Kasumi-1 (cell line): Measurements from ENCODE around the gene USP53.
A peak's percentile ranks its signal among the peaks of the same experiment; 100 is the strongest.
"Not testable (repeated sequence)": the region's sequence is repeated elsewhere in the genome, so short reads cannot be mapped to it uniquely, and the experiment has no call there.

Experiments used
- DNase-seq, 2 experiments: peaks; one replicate each; lab custom pipeline; 2025; lab: John Stamatoyannopoulos, UW

Gene USP53

DNA sequence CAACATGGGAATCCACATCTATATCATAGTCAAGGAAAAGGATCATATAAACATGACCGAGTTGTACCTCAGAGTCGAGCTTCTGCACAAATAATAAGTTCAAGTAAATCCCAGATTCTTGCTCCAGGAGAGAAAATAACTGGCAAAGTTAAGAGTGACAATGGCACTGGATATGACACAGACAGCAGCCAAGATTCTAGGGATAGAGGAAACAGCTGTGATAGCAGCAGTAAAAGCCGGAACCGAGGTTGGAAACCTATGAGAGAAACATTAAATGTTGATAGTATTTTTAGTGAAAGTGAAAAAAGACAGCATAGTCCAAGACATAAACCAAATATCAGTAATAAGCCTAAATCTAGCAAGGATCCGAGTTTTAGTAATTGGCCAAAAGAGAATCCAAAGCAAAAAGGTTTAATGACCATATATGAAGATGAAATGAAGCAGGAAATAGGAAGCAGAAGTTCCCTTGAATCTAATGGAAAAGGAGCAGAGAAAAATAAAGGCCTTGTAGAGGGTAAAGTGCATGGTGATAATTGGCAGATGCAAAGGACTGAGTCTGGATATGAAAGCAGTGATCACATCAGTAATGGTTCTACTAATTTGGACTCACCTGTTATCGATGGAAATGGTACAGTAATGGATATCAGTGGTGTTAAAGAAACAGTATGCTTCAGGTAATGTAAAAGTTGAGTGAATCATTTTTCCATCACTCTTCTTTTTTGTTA, 59.0 kb downstream of the USP53 start:
- DNase-seq, result no peak

DNA sequence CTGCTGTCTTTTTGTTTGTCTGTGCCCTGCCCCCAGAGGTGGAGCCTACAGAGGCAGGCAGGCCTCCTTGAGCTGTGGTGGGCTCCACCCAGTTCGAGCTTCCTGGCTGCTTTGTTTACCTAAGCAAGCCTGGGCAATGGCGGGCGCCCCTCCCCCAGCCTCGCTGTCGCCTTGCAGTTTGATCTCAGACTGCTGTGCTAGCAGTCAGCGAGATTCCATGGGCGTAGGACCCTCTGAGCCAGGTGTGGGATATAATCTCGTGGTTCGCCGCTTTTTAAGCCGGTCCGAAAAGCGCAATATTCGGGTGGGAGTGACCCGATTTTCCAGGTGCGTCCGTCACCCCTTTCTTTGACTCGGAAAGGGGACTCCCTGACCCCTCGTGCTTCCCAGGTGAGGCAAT, 67.0 kb downstream of the USP53 start:
- DNase-seq, result not testable (repeated sequence)

DNA sequence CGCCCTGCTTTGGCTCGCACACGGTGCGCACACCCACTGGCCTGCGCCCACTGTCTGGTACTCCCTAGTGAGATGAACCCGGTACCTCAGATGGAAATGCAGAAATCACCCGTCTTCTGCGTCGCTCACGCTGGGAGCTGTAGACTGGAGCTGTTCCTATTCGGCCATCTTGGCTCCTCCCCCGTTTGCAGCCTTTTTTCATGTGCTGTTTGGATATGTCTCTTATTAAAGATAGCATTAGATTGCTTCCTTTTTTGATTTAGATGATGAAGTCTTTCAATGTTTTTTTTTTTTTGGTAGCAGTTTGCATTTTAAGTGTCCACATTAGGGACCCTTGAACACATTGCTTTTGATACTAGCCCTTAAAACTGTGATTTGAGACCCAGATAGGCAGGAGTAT, 67.4 kb downstream of the USP53 start:
- DNase-seq, result not testable (repeated sequence)

- DNase-seq, result no peak
Observed at GRCh38 chr4:119281393-119281792, 68.9 kb downstream of the USP53 start.

DNA sequence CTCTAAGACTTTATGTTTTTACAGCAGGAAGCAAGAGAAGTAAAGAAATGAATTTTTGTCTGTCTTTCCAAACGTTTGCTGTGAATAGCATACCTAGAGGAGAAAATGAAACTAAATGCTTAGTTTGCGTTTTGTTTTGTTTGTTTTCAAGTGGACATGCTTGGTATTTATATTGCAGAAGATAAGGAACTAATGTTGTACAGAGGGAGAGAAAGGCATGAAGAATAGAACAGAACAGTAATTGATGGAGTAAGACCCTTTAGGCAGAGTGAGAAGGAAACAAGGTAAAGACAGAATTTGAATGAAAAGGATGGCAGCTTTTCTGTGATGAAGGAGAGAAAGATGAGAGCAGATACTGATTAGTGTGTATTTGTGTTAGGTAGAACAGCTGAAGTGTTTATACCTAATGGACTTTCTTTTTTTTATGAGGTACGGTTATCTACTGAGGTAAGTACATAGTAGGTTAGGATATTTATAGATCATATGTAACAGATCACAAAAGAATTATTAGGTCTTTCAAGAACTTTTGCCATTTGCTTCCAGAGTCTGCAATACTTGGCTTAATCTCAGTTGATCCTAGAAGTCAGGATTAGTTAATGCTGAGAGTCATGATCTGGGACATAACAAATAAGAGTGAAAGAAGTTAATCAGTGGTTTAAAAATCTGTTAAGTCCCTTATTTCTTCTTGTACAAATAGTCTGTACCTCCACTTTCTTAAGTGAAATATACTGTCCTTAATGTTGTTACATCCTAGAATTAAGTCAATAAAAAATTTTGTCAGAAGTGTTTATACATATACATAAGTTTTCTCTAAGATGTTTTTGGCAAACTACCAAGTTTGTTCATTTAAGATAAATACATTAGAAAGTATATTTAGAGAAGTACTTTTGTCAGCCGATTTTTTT, 72.6 kb downstream of the USP53 start:
- no peak for DNase-seq

GRCh38 chr4:119286377-119287002, 74.0 kb downstream of the USP53 start:
- no peak for DNase-seq

GRCh38 chr4:119289313-119289712, 76.8 kb downstream of the USP53 start:
- no peak for DNase-seq

- DNase-seq, result no peak
Observed at GRCh38 chr4:119290598-119290997, 78.1 kb downstream of the USP53 start.

- DNase-seq, result no peak
Observed at GRCh38 chr4:119296356-119296755, 83.8 kb downstream of the USP53 start.

- no peak for DNase-seq
Observed at GRCh38 chr4:119297795-119298194, 85.3 kb downstream of the USP53 start.

- DNase-seq, result no peak
Observed at GRCh38 chr4:119299260-119299671, 86.8 kb downstream of the USP53 start.

DNA sequence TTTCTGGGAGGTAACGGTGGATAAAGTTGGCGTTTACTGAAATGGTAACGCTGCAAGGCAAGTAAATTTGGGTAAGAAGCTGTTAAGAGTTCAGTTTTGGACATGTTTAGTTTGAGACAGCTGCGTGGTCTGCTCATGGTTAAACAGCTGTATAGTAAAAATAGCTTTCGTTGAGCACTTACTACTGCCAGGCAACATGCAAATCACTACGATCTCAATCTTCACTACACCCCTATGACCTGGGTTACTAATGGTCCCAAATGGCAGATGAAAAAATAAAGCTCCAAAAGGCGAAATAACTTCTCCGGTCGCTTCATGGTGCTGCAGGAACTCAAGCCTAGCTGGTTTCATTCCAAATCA, 87.2 kb downstream of the USP53 start:
- no peak for DNase-seq

- no peak for DNase-seq
Observed at GRCh38 chr4:119300101-119300978, 87.8 kb downstream of the USP53 start.

DNA sequence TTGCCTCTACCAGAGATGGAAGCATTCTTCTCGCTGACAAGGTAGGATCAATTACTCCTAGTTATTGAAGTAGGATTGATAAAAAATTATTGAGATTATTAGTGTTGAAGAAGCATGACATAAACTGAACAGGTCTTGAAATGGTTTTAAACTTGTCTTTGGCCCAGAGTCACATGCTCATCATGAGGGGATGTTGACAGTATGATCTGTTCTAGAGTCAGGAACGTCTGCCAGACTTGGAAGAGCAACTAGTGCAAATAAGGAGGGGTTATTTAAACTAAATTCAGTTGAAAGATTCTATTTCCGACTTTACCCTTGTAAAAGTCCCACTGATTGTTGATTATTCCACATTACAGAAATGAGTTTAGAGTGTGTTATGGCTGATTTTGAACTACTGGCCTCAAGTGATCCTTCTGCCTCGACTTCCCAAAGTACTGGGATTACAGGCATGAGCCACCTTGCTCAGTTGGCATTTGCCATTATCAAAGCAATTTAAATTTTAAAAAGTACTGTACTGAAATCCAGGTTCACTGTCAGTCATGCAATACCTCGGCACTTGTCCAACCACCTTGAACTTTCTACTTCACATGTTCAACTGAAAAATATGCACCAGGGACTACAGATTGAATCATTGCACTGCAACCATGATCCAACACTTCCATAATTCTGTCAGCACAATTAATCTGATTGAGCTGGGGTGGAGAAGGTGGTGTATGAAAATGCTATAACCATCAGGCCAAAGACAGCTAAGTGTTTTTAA, 89.7 kb downstream of the USP53 start:
- no peak for DNase-seq

GRCh38 chr4:119303587-119304305, 91.2 kb downstream of the USP53 start:
- no peak for DNase-seq

- no peak for DNase-seq
Observed at GRCh38 chr4:119304431-119304830, 91.9 kb downstream of the USP53 start.

DNA sequence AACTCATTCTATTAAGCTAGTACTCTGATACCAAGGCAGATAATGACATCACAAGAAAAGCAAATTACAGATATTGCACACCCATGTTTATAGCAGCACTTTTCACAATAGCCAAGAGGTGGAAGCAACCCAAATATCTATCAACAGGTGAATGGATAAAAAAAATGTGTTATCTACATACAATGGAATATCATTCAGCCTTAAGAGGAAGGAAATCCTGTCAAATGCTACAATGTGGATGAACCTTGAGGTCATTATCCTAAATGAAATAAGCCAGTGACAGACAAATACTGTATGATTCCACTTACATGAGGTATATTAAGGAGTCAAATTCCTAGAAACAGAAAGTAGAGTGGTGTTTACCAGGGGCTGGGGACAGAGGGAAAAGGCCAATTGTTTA, 95.1 kb downstream of the USP53 start:
- no peak for DNase-seq

DNA sequence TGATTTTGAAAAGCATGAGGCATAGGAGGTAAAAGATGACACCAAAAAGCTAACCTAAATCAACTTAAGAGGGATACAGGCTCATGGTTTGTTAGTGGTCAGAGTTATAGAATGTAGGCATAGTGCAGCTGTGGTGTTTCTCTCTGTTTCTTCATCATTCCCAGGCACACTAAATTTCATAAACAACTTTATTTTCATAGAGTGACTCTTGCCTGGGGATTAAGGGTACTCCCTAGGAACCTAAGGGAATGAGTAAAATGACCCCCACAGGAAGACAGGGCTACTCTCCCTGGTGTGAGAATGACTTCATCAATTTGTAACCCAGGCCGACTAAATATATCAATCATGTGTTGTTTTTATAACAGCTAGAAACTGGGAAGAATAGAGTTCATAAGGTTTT, 98.3 kb downstream of the USP53 start:
- no peak for DNase-seq

GRCh38 chr4:119313237-119313636, 100.7 kb downstream of the USP53 start:
- DNase-seq, result peak; percentile 46 to 48

DNA sequence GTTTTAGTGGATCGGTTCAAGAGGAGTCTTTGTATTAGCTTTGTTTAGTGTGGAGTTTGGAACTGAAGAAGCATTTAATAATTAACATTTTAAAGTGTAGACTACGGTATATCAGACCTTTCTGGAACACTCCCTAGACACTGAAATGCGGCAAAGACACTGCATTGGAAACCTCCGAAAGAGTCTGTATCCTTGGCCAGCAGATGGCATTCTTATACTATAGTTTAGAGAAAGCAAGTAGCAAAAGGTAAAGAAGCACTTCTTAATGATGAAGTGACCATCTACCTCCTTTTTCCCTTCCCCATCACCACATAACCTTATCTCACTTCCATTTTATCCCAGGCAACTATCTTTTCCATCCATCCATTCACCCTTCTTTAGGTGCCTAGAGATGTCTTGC, 101.8 kb downstream of the USP53 start:
- peak; percentile 64 to 71 for DNase-seq
